Esophagus squamous epithelium (tissue), 5 donors: ENCODE measurements around the gene B3GNT2. TPM values are rescaled to one million over a fixed set of nuclear protein-coding genes. Genes with fewer than 3 reads are reported as not detected.
A peak's percentile ranks its signal among the peaks of the same experiment; 100 is the strongest.
"Not testable (repeated sequence)": the region's sequence is repeated elsewhere in the genome, so short reads cannot be mapped to it uniquely, and the experiment has no call there.

Experiments used
- DNase-seq: peaks from one replicate; lab custom pipeline; 2025; lab: John Stamatoyannopoulos, UW
- H3K27ac ChIP-seq, 4 donors: fragments of 200-600 bp; sonication (generic); one replicate each; pipeline ENCODE4 v1.5.1; 2016 to 2019; ENCODE audit warnings: mild to moderate bottlenecking in 1 of 4
- H3K27me3 ChIP-seq, 4 donors: fragments of 200-600 bp; sonication (generic); 1 replicate in 3 of 4; 2 replicates in 1 of 4; pipeline versions ENCODE4 v1.5.1 to v1.6.0; 2017 to 2021; ENCODE audit warnings: antibody characterized with exemption in 1 of 4
- H3K36me3 ChIP-seq, 3 donors: fragments of 200-600 bp; sonication (generic); one replicate each; pipeline ENCODE4 v1.5.1; 2016 to 2019
- H3K4me1 ChIP-seq, 3 donors: fragments of 200-600 bp; sonication (generic); one replicate each; pipeline ENCODE4 v1.5.1; 2017 to 2019
- H3K4me3 ChIP-seq, 4 donors: fragments of 200-600 bp; sonication (generic); 1 replicate in 3 of 4; 2 replicates in 1 of 4; pipeline ENCODE4 v1.5.1; 2016 to 2019; ENCODE audit warnings: mild to moderate bottlenecking in 2 of 4, moderate library complexity in 1 of 4
- H3K9me3 ChIP-seq, 3 donors: fragments of 200-600 bp; sonication (generic); one replicate each; pipeline ENCODE4 v1.5.1; 2016 to 2019
- POLR2A ChIP-seq, 4 donors: fragments of 450-650 bp; IDR thresholded peaks; one replicate each; pipeline ENCODE4 v1.6.1; 2017; ENCODE audit warnings: antibody characterized with exemption in 4 of 4, mild to moderate bottlenecking in 4 of 4, moderate library complexity in 3 of 4
- WGBS, 2 donors: methylation state at CpG; one replicate each; pipeline ENCODE4 v1.1.5; 2018; 5-methylcytosine and 5-hydroxymethylcytosine counted together
- intact Hi-C: fragments of 100-400 bp; cut with DNase I; formaldehyde crosslinking; loops from one replicate; pipeline ENCODE4 v1.15.0; 2022
- total RNA-seq, 4 donors: library from RNA; depleted of rRNA; stranded (reverse); fragments of >200 nt; gene quantifications; one replicate each; pipeline ENCODE4 v1.1.0, GENCODE V29; 2016
- TF ChIP-seq, protein P1 (sequence below), 6 experiments: fragments of 450-650 bp in 4 of 6; fragments of 200-600 bp in 2 of 6; sonication (generic) in 2 of 6; IDR thresholded peaks; one replicate each; pipeline ENCODE4 v1.5.1; 2016 to 2019; ENCODE audit warnings: antibody characterized with exemption in 6 of 6, mild to moderate bottlenecking in 4 of 6, moderate library complexity in 4 of 6
- donor health status: DM: yes; HTN: yes; CAD: no.

Gene B3GNT2, protein sequence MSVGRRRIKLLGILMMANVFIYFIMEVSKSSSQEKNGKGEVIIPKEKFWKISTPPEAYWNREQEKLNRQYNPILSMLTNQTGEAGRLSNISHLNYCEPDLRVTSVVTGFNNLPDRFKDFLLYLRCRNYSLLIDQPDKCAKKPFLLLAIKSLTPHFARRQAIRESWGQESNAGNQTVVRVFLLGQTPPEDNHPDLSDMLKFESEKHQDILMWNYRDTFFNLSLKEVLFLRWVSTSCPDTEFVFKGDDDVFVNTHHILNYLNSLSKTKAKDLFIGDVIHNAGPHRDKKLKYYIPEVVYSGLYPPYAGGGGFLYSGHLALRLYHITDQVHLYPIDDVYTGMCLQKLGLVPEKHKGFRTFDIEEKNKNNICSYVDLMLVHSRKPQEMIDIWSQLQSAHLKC
- total RNA-seq = 10 to 100 TPM; 22.3 to 41.9 (median 33.5) TPM

DNA sequence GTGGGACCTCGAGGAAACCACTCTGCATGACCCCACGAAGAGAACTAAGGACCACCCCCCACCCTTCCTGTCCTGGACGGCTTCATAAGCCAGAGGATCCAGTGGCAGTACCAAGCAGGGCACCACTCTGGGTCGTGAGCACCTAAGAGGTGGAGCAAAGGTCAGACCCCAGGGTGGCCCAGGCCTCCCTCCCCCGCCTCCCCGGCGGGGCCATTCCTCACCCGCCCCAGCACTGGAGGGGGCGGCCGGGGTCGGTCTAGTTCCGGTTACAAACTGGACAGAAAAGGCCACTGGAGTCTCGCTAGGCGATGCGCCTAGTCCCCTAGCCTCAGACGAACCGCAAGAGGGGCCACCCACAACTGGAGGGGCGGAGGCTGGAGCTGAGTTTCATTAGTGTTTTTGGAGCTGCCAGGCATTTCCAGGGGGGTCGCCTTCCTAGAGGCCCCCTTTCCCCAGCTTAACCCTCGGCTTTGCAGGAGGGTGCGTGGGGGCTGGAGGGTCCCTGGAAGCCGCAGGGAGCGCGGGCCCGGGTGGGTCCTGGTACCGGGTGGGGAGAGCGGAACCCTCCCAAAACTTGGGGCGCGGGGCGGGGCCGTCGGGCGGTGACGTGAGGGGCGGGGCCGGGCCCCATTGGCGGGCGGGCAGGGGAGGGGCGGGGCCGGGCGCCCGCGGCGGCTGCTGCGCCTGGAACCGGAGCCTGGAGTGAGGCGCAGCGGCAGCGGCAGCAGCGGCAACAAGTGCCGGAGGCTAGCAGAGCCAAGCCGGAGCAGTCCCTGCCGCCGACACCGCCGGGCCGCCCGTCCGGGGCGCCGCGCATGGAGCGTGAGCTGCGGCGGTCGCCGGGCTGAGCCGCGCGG is at the start of gene B3GNT2:
Gene B3GNT2 (plus strand): TSS at position 695 of the 857 bp plus-strand sequence. CDS start 26,106 bp downstream, outside the sequence.
- 0% methylated on average over 7 of the region's 70 CpGs; no CpG with 5 or more reads in 1 of the 2 donors for WGBS, 2 donors
- DNase-seq = no peak
- Histone ChIP-seq H3K36me3 (no peaks in the 10 kb centered on the region), H3K4me3 (peak within 1 kb of the TSS; percentile 71 to 98 (median 92)), H3K27ac (peak within 1 kb of the TSS; percentile 97 to 99 (median 98)), H3K9me3 (no peaks in the 10 kb centered on the region), H3K27me3 (no peaks in the 10 kb centered on the region), H3K4me1 (peaks cover 8 to 46% (median 28%) of the 10 kb centered on the region in 3 donors)
- intact Hi-C loops = no loop called here
- TF ChIP-seq, protein P1, sequence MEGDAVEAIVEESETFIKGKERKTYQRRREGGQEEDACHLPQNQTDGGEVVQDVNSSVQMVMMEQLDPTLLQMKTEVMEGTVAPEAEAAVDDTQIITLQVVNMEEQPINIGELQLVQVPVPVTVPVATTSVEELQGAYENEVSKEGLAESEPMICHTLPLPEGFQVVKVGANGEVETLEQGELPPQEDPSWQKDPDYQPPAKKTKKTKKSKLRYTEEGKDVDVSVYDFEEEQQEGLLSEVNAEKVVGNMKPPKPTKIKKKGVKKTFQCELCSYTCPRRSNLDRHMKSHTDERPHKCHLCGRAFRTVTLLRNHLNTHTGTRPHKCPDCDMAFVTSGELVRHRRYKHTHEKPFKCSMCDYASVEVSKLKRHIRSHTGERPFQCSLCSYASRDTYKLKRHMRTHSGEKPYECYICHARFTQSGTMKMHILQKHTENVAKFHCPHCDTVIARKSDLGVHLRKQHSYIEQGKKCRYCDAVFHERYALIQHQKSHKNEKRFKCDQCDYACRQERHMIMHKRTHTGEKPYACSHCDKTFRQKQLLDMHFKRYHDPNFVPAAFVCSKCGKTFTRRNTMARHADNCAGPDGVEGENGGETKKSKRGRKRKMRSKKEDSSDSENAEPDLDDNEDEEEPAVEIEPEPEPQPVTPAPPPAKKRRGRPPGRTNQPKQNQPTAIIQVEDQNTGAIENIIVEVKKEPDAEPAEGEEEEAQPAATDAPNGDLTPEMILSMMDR (IDR thresholded peaks at IDR 0.05) = peak in 1 of 6 experiments; percentile 7
- TF ChIP-seq POLR2A (IDR thresholded peaks at IDR 0.05) = peak in 3 of 4 donors; percentile 45 to 91 (median 79)

DNA sequence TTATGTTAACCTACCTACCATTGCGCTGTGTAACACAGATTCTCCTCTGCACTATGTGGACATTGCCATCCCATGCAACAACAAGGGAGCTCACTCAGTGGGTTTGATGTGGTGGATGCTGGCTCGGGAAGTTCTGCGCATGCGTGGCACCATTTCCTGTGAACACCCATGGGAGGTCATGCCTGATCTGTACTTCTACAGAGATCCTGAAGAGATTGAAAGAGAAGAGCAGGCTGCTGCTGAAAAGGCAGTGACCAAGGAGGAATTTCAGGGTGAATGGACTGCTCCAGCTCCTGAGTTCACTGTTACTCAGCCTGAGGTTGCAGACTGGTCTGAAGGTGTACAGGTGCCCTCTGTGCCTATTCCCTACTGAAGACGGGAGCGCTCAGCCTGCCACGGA is 49.1 kb upstream of the B3GNT2 start:
- intact Hi-C loops, H3K27ac ChIP-seq, H3K36me3 ChIP-seq, H3K27me3 ChIP-seq, H3K4me1 ChIP-seq, DNase-seq, H3K9me3 ChIP-seq, H3K4me3 ChIP-seq: not testable (repeated sequence)
- 76 to 92% methylated on average over 3 to 5 of the region's 7 CpGs for WGBS, 2 donors

DNA sequence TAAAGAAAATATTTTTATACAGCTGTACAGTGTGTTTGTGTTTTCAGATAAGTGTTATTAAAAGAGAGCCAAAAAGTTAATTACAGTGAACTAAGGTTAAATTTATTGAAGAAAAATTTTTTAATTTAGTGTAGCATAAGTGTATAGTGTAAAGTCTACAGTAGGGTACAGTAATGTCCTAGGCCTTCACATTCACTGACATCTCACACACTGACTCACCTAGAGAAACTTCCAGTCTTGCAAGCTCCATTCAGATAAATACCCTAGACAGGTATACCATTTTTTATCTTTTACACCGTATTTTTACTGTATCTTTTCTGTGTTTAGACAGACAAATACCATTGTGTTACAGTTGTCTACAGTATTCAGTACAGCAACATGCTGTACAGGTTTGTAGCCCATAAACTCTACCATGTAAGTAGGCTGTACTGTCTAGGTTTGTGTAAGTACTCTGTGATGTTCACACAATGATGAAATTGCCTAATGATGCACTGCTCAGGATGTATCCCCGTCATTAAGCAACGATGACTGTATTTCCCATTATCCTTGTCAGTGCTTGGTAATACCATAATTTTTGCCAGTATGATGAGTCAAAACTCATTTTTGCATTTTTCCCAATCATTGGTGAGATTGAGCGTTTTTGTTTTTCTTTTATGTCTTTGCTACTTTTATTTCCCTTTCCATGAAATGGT is 48.2 kb upstream of the B3GNT2 start:
- H3K9me3 ChIP-seq = no peaks in the 10 kb centered on the region
- no peak for DNase-seq
- H3K27ac ChIP-seq = no peak overlapping the region
- no peak overlapping the region for H3K4me3 ChIP-seq
- no peaks in the 10 kb centered on the region for H3K27me3 ChIP-seq
- H3K4me1 ChIP-seq = no peaks in the 10 kb centered on the region
- intact Hi-C loops = no loop called here
- no peak for TF ChIP-seq POLR2A (IDR thresholded peaks at IDR 0.05)
- TF ChIP-seq, protein P1 (IDR thresholded peaks at IDR 0.05) = no peak
- WGBS, 2 donors = 47 to 70% methylated on average over 4 of the region's 4 CpGs
- no peaks in the 10 kb centered on the region for H3K36me3 ChIP-seq

DNA sequence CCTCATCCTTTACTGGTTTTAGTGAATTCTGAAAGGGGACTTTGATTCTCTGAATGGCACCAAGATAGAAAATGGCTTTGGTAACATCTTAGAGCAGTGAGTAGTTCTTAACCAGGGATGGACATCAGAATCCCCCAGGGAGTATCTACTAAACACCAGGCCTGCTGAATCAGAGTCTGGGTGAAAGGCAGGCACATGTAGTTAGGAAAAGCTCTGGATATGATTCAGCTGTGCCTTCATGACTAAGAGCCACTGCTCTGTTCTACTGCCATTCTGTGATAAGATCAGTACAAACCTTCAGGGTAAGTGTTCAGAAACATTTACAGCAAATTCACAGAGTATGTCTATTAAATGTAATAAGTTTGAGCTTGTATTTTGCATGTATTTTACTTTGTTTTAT is 46.2 kb upstream of the B3GNT2 start:
- H3K4me3 ChIP-seq = no peak overlapping the region
- H3K36me3 ChIP-seq = no peaks in the 10 kb centered on the region
- intact Hi-C loops = no loop called here
- no peaks in the 10 kb centered on the region for H3K4me1 ChIP-seq
- TF ChIP-seq, protein P1 (IDR thresholded peaks at IDR 0.05) = no peak
- TF ChIP-seq POLR2A (IDR thresholded peaks at IDR 0.05) = no peak
- no peaks in the 10 kb centered on the region for H3K9me3 ChIP-seq
- H3K27ac ChIP-seq = no peak overlapping the region
- no peak for DNase-seq
- no peaks in the 10 kb centered on the region for H3K27me3 ChIP-seq

DNA sequence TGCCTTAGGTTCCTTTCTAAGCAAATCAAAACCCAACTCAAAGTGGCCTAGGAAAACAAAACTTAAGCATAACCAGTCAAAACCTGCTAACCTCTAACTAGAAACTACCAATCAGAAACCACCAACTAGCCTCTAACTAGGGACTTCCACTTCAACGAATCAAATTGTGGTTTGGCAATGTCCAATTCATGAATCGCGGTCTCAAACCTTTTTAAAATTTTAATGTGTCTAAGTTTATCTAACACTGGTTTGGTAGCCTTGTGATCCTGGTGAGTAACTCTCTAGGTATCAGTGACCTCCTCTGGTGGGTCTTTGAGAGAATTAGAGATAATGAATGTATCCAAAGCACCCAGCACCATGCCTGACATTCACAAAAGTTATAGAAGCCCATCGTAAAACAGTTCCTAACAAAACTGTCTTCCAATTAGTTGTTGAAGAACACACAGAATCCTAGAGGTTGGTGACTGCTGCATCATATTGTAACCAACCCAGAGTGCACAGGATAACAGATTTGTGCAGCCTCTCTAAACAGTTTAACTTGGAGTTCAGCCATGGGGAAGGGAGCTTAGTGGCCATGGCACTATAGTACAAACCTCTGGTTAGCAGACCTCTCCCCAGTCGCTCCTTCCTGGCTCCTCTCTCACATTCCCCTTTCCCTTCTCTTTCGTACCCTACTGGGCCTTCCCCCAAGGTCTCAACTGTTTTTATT is 45.2 kb upstream of the B3GNT2 start:
- DNase-seq = no peak
- Histone ChIP-seq H3K36me3 (no peaks in the 10 kb centered on the region), H3K4me3 (no peak overlapping the region), H3K27me3 (no peaks in the 10 kb centered on the region), H3K9me3 (peaks cover 0 to 6% (median 0%) of the 10 kb centered on the region in 3 donors), H3K27ac (no peak overlapping the region), H3K4me1 (no peaks in the 10 kb centered on the region)
- TF ChIP-seq, protein P1 (IDR thresholded peaks at IDR 0.05) = no peak
- no peak for TF ChIP-seq POLR2A (IDR thresholded peaks at IDR 0.05)
- intact Hi-C loops = no loop called here
- WGBS, 2 donors = 81 to 84% methylated on average over 6 of the region's 6 CpGs
